HCT116 (cell line): ENCODE data around the gene KIRREL3. TPM values are rescaled to one million over a fixed set of nuclear protein-coding genes. Genes with fewer than 3 reads are reported as not detected.

Experiments
- ATAC-seq: fragments of 200-7000 bp; cut with Tn5 transposase; 2 replicates; pipeline ENCODE4 v1.9.1; 2020; ENCODE audit warnings: mild to moderate bottlenecking, moderate library complexity
- BruUV-seq: library from RNA; stranded (reverse); fragments of 400-500 nt; replicated peaks from 2 replicates; lab custom pipeline; 2021; lab: Mats Ljungman, UMichigan
- CTCF ChIA-PET: fragments of 300-600 bp; sonication (Branson Sonifier 250); formaldehyde crosslinking; loops from one replicate; lab custom pipeline; 2021; ENCODE audit warnings: antibody characterized with exemption; lab: Charles Lee
- POLR2A ChIA-PET: fragments of 300-600, 350-600 bp; sonication (Branson Sonifier 250); formaldehyde crosslinking; loops from one replicate; lab custom pipeline; 2021; ENCODE audit warnings: antibody characterized with exemption; lab: Charles Lee
- RAD21 ChIA-PET, 2 experiments: fragments of 300-600 bp; sonication (Branson Sonifier 250); formaldehyde crosslinking; loops; one replicate each; lab custom pipeline; 2023; ENCODE audit warnings: low total read pairs in 2 of 2; ENCODE audit not compliant: uncharacterized antibody in 2 of 2, unreplicated experiment in 2 of 2, low non-redundant PET in 1 of 2; lab: Charles Lee
- DNase-seq: peaks from one replicate; pipeline ENCODE4 v3.0.0-alpha.2; 2010; ENCODE audit warnings: low read depth, low spot score
- H2AFZ ChIP-seq: fragments of 200-600 bp; shearing (Covaris generic), sonication (generic); 2 replicates; pipeline ENCODE4 v1.6.1; 2017; ENCODE audit warnings: low read depth, mixed run types, mixed read lengths, antibody characterized with exemption, low read length; ENCODE audit not compliant: poor library complexity, severe bottlenecking
- H3K27ac ChIP-seq: 2 replicates; pipeline ENCODE4 v1.5.1; 2012; ENCODE audit warnings: low read depth, low read length
- H3K27me3 ChIP-seq: fragments of 200-600 bp; sonication (generic); 2 replicates; pipeline ENCODE4 v1.6.1; 2016; ENCODE audit warnings: mixed run types, low read length, mixed read lengths; ENCODE audit not compliant: insufficient read depth
- H3K36me3 ChIP-seq, 2 experiments: fragments of 200-500 bp in 1 of 2; fragments of 200-600 bp in 1 of 2; sonication (Bioruptor generic) in 1 of 2; sonication (generic) in 1 of 2; 2 replicates each; pipeline versions ENCODE4 v1.5.1 to v1.6.1; 2014 to 2016; ENCODE audit warnings: low read length in 2 of 2, inconsistent platforms in 1 of 2, mixed read lengths in 1 of 2, mixed run types in 1 of 2; ENCODE audit not compliant: insufficient read depth in 2 of 2, control insufficient read depth in 1 of 2
- H3K4me1 ChIP-seq, 2 experiments: fragments of 200-600 bp in 1 of 2; sonication (generic) in 1 of 2; 2 replicates each; pipeline versions ENCODE4 v1.5.1 to v1.6.1; 2012 to 2017; ENCODE audit warnings: low read length in 2 of 2, inconsistent platforms in 1 of 2, mild to moderate bottlenecking in 1 of 2, mixed read lengths in 1 of 2, mixed run types in 1 of 2, moderate library complexity in 1 of 2; ENCODE audit not compliant: insufficient read depth in 2 of 2, control insufficient read depth in 1 of 2
- H3K4me2 ChIP-seq: fragments of 200-600 bp; sonication (generic); 2 replicates; pipeline ENCODE4 v1.6.1; 2017; ENCODE audit warnings: mixed run types, low read length, mixed read lengths
- H3K4me3 ChIP-seq, 2 experiments: fragments of 200-600 bp in 1 of 2; sonication (generic) in 1 of 2; replicated peaks in 1 of 2; 2 replicates each; pipeline ENCODE4 v1.5.1; 2011 to 2016; ENCODE audit warnings: low read length in 2 of 2, control low read depth in 1 of 2, low read depth in 1 of 2, mild to moderate bottlenecking in 1 of 2, mixed read lengths in 1 of 2, mixed run types in 1 of 2
- H3K79me2 ChIP-seq: fragments of 200-600 bp; sonication (generic); 2 replicates; pipeline ENCODE4 v1.6.1; 2017; ENCODE audit warnings: mild to moderate bottlenecking, mixed run types, low read length, moderate library complexity, mixed read lengths; ENCODE audit not compliant: insufficient read depth
- H3K9ac ChIP-seq: fragments of 200-600 bp; sonication (generic); 2 replicates; pipeline ENCODE4 v1.6.1; 2016; ENCODE audit warnings: low read length, mixed read lengths
- H3K9me2 ChIP-seq: fragments of 200-600 bp; sonication (generic), shearing (Covaris generic); 2 replicates; pipeline ENCODE4 v1.6.1; 2017; ENCODE audit warnings: mixed run types, mild to moderate bottlenecking, moderate library complexity; ENCODE audit not compliant: insufficient read depth
- H3K9me3 ChIP-seq, 2 experiments: fragments of 200-500 bp in 1 of 2; fragments of 200-600 bp in 1 of 2; sonication (Bioruptor generic) in 1 of 2; sonication (generic) in 1 of 2; 2 replicates each; pipeline ENCODE4 v1.6.1; 2014 to 2017; ENCODE audit warnings: low read length in 2 of 2, mixed read lengths in 2 of 2, inconsistent platforms in 1 of 2, low read depth in 1 of 2, mild to moderate bottlenecking in 1 of 2, mixed run types in 1 of 2, moderate library complexity in 1 of 2; ENCODE audit not compliant: control insufficient read depth in 1 of 2, insufficient read depth in 1 of 2
- H4K20me1 ChIP-seq: fragments of 200-600 bp; sonication (generic), shearing (Covaris generic); 2 replicates; pipeline ENCODE4 v1.6.1; 2017; ENCODE audit warnings: mixed run types, mild to moderate bottlenecking, moderate library complexity; ENCODE audit not compliant: insufficient read depth
- CBX3 ChIP-seq: IDR thresholded peaks from 2 replicates; pipeline ENCODE4 v1.6.1; 2012; ENCODE audit warnings: low read depth
- EGR1 ChIP-seq: IDR thresholded peaks from 2 replicates; pipeline ENCODE4 v1.6.1; 2012; ENCODE audit warnings: low read depth
- EZH2 ChIP-seq: fragments of 200-600 bp; sonication (generic); IDR thresholded peaks from 2 replicates; pipeline ENCODE4 v1.6.1; 2017; ENCODE audit warnings: antibody characterized with exemption, mixed run types
- JUND ChIP-seq: IDR thresholded peaks from 2 replicates; pipeline ENCODE4 v1.6.1; 2012
- RAD21 ChIP-seq: IDR thresholded peaks from 2 replicates; pipeline ENCODE4 v1.6.1; 2012; ENCODE audit warnings: low read depth, mild to moderate bottlenecking
- SP1 ChIP-seq: IDR thresholded peaks from 2 replicates; pipeline ENCODE4 v1.6.1; 2012; ENCODE audit warnings: low read depth
- SRF ChIP-seq: IDR thresholded peaks from 2 replicates; pipeline ENCODE4 v1.6.1; 2012; ENCODE audit warnings: low read depth
- TCF7L2 ChIP-seq: IDR thresholded peaks from 2 replicates; pipeline ENCODE4 v1.7.0; 2011; ENCODE audit warnings: borderline replicate concordance, inconsistent platforms; ENCODE audit not compliant: insufficient read depth, insufficient read length; ENCODE audit errors: extremely low read depth
- YY1 ChIP-seq: IDR thresholded peaks from 2 replicates; pipeline ENCODE4 v1.6.1; 2011; ENCODE audit warnings: low read length, low read depth, moderate library complexity, mild to moderate bottlenecking; ENCODE audit not compliant: insufficient replicate concordance; ENCODE audit errors: extremely low read depth
- ZNF274 ChIP-seq: fragments of 200-500 bp; sonication (Bioruptor generic); IDR thresholded peaks from 2 replicates; pipeline ENCODE4 v1.6.1; 2014; ENCODE audit warnings: mild to moderate bottlenecking, low read depth, low read length, inconsistent platforms
- intact Hi-C: fragments of 100-400 bp; cut with micrococcal nuclease; formaldehyde crosslinking; loops from 2 replicates; pipeline ENCODE4 v1.10.0; 2022
- total RNA-seq: library from RNA; stranded (reverse); gene quantifications from one replicate; pipeline ENCODE4 v1.2.1, GENCODE V29; 2021; ENCODE audit not compliant: unreplicated experiment
- TF ChIP-seq, protein P1 (sequence below): IDR thresholded peaks from 2 replicates; pipeline ENCODE4 v1.6.1; 2012
- TF ChIP-seq, protein P2 (sequence below): IDR thresholded peaks from 2 replicates; pipeline ENCODE4 v1.6.1; 2012
- TF ChIP-seq, protein P3 (sequence below), 3 experiments: fragments of 200-600 bp in 1 of 3; sonication (generic) in 1 of 3; IDR thresholded peaks in 2 of 3; conservative IDR thresholded peaks in 1 of 3; 2 replicates each; pipeline ENCODE4 v1.5.1; 2012 to 2017; ENCODE audit warnings: low read depth in 2 of 3, low read length in 2 of 3, antibody characterized with exemption in 1 of 3, borderline replicate concordance in 1 of 3, control low read depth in 1 of 3, mild to moderate bottlenecking in 1 of 3, mixed read lengths in 1 of 3, mixed run types in 1 of 3, moderate library complexity in 1 of 3; ENCODE audit not compliant: insufficient read depth in 1 of 3
- TF ChIP-seq, protein P4 (sequence below): IDR thresholded peaks from 2 replicates; pipeline ENCODE4 v1.6.1; 2012; ENCODE audit warnings: low read depth
- TF ChIP-seq, protein P5 (sequence below): IDR thresholded peaks from 2 replicates; pipeline ENCODE4 v1.6.1; 2011; ENCODE audit warnings: mild to moderate bottlenecking, low read length, moderate library complexity; ENCODE audit not compliant: insufficient replicate concordance; ENCODE audit errors: extremely low read depth

The KIRREL3 gene
- total RNA-seq, 1 experiment from 2014 or later = not detected

DNA sequence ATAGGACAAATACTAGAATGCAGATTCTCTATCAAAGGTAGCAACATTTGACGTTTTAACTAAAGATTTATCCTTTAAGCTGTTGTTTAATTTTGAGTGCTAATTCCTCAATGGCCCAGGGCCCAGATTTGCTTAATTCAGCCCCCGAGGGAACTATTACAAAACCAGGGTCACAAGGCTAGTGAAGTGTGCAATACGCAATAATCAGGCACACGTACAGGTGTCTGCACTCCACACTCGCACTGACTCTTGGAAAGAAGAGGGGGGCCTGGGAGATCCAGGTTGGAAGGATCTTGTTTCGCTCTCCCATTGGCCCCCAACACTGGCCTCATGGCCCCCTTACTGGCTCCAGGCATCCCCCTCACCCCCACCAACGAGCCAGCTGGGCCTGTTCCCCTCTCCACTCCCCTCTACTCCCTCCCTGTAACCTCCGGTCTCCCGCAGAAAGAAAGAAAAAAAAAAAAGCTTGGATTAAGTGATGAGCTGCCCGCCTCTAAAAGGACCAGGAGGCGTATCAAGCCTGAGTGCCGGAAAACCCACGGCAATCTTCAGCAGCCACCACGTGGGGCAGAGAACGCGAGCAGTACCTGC lies 2.2 kb upstream of the KIRREL3 start:
- no peak for ATAC-seq
- Histone ChIP-seq H3K9me2 (no peaks in the 10 kb centered on the region), H3K9me3 (no peaks in the 10 kb centered on the region), H3K27me3 (no peaks in the 10 kb centered on the region; the same call in 1 of the 2 replicates), H4K20me1 (no peaks in the 10 kb centered on the region), H3K36me3 (no peaks in the 10 kb centered on the region), H3K4me2 (no peak overlapping the region), H3K4me1 (no peaks in the 10 kb centered on the region), H3K9ac (no peak overlapping the region), H3K79me2 (no peaks in the 10 kb centered on the region), H3K27ac (no peak overlapping the region), H2AFZ (no peak overlapping the region), H3K4me3 (no peak overlapping the region)
- no TSS peak for BruUV-seq
- RAD21 ChIA-PET = no interaction called here
- intact Hi-C loops = no loop called here
- DNase-seq = no peak
- TF ChIP-seq ZNF274 (no peak), SRF (no peak), EGR1 (no peak), RAD21 (no peak), SP1 (no peak), TCF7L2 (no peak), YY1 (no peak), CBX3 (no peak), EZH2 (no peak), JUND (no peak)
- TF ChIP-seq, protein P1, sequence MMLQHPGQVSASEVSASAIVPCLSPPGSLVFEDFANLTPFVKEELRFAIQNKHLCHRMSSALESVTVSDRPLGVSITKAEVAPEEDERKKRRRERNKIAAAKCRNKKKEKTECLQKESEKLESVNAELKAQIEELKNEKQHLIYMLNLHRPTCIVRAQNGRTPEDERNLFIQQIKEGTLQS = no peak
- TF ChIP-seq, protein P2, sequence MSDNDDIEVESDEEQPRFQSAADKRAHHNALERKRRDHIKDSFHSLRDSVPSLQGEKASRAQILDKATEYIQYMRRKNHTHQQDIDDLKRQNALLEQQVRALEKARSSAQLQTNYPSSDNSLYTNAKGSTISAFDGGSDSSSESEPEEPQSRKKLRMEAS = no peak
- TF ChIP-seq, protein P3, sequence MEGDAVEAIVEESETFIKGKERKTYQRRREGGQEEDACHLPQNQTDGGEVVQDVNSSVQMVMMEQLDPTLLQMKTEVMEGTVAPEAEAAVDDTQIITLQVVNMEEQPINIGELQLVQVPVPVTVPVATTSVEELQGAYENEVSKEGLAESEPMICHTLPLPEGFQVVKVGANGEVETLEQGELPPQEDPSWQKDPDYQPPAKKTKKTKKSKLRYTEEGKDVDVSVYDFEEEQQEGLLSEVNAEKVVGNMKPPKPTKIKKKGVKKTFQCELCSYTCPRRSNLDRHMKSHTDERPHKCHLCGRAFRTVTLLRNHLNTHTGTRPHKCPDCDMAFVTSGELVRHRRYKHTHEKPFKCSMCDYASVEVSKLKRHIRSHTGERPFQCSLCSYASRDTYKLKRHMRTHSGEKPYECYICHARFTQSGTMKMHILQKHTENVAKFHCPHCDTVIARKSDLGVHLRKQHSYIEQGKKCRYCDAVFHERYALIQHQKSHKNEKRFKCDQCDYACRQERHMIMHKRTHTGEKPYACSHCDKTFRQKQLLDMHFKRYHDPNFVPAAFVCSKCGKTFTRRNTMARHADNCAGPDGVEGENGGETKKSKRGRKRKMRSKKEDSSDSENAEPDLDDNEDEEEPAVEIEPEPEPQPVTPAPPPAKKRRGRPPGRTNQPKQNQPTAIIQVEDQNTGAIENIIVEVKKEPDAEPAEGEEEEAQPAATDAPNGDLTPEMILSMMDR (IDR thresholded peaks at IDR 0.05 in 2 of 3, conservative IDR thresholded peaks at IDR 0.05 in 1 of 3; ENCODE audit: borderline replicate concordance in 1 of 3, insufficient read depth in 1 of 3, low read depth in 2 of 3, low read length in 2 of 3) = no peak
- TF ChIP-seq, protein P4, sequence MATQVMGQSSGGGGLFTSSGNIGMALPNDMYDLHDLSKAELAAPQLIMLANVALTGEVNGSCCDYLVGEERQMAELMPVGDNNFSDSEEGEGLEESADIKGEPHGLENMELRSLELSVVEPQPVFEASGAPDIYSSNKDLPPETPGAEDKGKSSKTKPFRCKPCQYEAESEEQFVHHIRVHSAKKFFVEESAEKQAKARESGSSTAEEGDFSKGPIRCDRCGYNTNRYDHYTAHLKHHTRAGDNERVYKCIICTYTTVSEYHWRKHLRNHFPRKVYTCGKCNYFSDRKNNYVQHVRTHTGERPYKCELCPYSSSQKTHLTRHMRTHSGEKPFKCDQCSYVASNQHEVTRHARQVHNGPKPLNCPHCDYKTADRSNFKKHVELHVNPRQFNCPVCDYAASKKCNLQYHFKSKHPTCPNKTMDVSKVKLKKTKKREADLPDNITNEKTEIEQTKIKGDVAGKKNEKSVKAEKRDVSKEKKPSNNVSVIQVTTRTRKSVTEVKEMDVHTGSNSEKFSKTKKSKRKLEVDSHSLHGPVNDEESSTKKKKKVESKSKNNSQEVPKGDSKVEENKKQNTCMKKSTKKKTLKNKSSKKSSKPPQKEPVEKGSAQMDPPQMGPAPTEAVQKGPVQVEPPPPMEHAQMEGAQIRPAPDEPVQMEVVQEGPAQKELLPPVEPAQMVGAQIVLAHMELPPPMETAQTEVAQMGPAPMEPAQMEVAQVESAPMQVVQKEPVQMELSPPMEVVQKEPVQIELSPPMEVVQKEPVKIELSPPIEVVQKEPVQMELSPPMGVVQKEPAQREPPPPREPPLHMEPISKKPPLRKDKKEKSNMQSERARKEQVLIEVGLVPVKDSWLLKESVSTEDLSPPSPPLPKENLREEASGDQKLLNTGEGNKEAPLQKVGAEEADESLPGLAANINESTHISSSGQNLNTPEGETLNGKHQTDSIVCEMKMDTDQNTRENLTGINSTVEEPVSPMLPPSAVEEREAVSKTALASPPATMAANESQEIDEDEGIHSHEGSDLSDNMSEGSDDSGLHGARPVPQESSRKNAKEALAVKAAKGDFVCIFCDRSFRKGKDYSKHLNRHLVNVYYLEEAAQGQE = no peak
- TF ChIP-seq, protein P5, sequence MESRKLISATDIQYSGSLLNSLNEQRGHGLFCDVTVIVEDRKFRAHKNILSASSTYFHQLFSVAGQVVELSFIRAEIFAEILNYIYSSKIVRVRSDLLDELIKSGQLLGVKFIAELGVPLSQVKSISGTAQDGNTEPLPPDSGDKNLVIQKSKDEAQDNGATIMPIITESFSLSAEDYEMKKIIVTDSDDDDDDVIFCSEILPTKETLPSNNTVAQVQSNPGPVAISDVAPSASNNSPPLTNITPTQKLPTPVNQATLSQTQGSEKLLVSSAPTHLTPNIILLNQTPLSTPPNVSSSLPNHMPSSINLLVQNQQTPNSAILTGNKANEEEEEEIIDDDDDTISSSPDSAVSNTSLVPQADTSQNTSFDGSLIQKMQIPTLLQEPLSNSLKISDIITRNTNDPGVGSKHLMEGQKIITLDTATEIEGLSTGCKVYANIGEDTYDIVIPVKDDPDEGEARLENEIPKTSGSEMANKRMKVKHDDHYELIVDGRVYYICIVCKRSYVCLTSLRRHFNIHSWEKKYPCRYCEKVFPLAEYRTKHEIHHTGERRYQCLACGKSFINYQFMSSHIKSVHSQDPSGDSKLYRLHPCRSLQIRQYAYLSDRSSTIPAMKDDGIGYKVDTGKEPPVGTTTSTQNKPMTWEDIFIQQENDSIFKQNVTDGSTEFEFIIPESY = no peak
- CTCF ChIA-PET = no interaction called here
- POLR2A ChIA-PET = no interaction called here
